Stimulated activated CD4-positive, alpha-beta T cell treated with anti-CD3 and anti-CD28 coated beads, Interleukin-2, amount 100 ng/mL, for 4 hours (primary cell): ENCODE data around the gene TRIM67.

ENCODE experiments used
- DNase-seq: peaks from one replicate; pipeline ENCODE4 v3.0.0-alpha.2; 2020; ENCODE audit warnings: low read depth

Gene TRIM67

DNA sequence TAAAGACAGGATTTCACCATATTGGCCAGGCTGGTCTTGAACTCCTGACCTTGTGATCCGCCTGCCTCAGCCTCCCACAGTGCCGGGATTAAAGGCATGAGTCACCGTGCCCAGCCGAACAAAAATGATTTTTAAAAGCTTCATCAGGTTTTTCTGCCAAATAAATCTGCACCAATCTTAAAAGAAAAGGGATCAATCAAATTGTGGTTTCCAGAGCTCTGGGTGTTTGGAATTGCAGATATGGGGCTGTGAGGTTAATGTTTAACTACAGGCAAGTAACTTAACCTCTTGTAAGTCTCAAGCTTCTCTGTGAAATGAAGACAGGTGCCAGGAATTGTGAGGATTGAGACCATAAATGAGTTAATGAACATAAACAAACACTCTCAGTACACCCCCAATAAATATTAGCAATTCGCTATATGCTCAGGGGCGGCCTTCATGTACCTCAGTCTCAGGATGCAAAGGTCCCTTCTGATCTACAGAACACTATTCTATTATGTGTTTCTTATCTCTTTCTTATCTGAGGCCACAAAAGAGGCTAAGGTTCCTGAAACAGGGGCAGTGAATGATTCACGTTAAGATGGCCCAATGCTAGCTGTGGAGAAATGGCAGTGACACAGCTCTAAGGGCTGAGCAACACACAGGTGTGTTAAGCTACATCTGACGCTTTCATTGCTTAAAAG, 72.0 kb downstream of the TRIM67 start:
- DNase-seq, result no peak

DNA sequence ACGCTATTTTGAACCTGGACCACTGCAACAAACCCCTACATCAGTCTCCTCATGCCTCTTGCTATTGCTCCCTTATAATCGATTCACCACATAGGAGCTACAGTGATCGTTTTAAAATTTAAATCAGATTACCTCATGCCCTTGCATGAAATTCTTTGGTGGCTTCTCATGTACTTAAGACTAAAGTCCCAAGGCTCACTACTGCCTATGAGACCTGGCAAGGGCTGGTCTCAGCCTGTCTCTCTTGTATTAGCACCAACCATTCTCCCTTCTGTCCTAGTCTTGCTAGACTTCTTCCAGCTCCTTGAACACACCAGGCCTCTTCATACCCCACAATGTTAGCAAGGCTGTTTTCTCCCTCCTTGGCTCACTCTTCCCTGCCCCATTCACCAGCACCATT, 72.6 kb downstream of the TRIM67 start:
- no peak for DNase-seq

DNA sequence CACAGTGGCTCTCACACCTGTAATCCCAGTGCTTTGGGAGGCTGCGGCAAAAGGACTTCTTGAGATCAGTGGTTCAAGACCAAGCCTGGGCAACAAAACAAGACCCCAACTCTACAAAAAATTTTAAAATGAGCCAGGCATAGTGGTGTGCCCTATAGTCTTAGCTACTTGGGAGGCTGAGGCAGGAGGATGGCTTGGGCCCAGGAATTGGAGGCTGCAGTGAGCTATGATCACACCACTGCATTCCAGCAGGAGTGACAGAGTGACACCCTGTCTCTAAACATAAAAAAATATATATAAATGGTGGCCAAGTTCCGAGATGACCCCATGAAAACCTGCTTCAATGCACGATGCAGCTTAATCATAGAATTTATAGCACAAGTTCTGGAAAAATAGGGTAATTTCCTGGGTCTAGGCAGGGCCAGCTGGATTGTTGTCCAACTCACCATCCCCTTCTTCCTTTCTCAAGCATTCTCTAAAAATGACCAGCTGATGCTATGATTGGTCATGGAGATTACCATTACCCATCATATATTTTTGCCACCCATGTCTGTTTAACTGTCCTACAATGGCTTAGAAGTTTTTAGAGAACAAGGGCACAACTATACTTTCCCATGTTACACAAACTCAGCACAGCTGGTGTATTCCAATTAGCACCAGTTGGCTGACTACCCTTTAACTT, 73.8 kb downstream of the TRIM67 start:
- no peak for DNase-seq

DNA sequence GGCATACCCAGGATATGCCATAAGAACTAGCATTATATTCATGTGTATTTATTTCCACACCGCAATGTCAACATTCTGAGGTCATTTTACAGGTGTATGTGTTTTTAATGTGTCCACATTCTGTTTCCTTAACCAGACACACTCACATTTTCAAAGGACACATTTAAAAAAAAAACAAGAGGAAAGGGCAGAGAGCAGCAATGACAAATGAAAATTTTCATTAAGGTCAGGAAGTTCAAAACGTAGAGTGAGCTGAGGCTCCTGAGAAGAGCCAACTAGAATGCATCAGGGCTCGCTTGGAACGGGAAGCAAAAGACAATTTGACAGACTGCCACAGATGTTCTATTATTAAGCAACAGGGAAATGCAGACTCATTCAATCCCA, 74.3 kb downstream of the TRIM67 start:
- no peak for DNase-seq

DNA sequence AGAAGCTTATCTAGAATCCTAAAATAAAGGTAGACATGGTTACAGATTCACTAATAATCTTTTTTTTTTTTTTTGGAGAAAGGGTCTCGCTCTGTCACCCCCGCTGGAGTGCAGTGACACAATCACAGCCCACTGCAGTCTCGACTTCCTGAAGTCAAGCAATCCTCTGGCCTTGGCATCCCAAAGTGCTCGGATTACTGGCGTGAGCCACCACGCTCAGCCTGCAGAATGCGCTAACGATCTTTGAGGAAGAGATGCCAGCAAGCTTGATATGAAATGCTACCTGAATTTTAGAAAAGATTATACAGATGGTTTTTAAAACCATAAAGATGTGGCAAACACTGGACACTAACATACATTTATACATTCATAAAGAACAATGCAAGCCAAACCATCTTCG, 75.1 kb downstream of the TRIM67 start:
- no peak for DNase-seq

DNA sequence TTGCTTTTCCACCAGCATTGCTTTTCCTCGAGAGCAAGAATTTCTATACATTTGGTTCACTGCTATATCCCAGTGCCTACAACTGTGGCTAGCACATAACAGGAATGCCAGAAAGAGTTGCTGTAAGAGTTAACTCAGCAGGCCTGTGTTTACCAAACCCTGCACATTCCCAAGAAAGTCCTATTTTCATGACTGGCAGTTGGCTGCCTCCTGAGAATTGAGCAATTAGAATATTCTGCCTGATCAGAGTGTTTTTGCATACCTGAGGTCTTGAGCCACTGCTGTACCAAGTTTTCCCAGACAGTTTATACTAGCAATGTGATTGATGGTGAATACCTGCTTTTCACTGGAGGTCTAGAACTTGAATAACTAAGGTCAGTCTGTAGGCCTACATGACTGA, 76.4 kb downstream of the TRIM67 start:
- no peak for DNase-seq

DNA sequence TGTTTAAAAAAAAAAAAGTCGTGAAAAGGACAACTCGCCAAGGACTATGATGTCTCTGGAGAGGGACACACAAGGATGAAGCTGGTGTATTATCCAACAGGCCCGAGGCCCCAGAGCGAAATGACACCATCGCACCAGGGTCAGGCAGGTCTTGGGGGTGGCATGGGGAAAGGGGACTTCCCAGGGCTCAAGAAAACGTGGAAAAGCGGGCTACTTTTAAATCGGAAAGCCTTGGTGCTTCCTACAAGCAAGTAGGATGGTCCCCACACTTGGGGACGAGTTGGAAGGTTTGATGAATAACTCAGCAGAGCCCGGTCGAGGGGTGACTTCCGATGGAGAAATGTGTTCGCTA, 78.6 kb downstream of the TRIM67 start:
- no peak for DNase-seq

DNA sequence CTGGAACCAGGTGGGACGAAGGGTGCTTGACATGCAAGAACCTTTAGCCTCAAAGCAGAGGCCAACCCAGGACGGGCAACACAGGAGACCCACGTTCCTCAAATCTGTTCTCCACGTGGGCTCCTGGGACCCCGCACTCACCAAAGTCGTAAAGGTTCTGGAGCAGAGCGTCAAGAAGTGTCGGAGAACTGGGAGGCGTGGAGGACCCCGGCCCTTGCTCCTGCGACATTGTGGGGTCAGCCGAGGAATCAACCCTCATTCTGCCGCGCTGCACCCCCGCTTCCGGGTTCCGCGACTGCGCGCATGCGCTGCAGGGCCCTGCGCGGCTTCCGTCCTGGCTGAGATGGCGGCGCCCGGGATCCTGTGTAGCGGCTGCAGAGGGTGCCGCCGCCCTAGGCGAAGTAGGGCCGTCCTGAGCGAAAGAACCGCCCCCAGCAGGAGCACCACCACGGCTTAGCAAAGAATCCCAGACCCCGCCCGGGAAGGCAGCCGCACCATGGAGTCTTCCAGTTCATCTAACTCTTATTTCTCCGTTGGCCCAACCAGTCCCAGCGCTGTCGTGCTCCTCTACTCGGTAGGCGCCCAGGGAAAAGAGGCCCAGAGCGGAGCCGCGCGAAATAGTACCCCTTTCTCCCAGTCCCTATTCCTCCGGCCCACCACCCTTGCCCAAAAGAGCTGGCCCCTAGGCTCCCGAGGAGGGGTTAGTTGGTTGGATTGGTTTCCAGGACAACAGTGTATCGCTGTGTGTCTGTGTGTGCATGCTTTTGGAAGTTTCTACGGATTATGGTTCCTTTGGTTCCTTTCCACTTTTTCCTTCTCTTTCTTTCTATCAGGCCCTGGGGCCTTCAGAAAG, 79.3 kb downstream of the TRIM67 start, which contains the start of gene GNPAT:
Gene GNPAT, plus strand, starts transcription at position 330 of the 853 bp plus-strand sequence. Its CDS starts 167 bp downstream, at position 497.
- peak; percentile 84 for DNase-seq

DNA sequence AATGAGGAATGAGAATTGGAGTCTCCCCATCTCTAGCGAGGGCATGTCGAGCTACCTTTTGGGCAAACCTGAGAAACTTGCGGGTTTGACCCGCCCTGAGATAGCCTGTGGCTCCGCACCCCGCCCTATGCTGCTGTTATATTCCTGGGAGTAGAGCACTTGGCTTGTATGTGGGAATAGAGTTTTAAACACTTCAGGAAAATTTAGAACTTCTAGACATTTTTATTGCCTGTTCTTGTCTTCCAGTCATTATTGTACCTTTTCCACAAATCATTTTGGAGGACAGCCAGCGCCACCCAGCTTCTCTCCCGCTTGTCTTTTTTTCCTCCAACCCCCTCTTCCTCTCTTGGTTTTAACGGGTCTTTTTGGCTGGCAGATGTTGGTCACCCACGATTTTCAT, 79.9 kb downstream of the TRIM67 start:
- no peak for DNase-seq

DNA sequence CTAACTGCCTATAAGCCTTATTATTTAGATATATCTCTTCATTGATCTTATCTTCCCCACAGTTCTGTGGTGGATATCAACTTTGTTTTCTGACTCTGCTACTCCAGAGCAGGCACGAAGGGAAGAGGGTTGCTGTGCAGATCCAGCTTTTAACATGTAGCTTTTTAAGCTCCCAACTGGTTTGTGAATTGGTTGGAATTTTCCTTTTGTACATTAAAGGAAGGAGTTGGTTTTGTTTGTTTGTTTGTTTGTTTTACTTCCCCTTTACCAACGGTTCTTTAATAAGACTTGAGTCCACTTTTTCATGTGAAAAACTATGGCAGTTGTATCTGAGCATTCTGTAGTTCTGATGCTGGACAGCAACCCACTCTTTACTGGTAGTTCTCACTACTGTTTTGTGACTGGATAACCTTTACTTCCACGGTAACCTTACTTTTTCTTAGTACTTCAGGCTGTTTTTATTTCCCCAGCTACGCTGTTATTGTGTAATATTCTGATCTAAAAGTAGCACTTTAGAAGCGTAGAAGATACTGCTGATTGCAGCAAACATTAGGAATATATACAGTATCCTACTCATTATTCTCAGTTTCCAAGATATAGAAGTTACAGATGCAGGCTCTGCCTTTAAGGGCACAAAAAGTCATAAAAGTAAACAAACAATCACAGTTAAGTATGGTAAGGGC, 80.8 kb downstream of the TRIM67 start:
- DNase-seq, result no peak

DNA sequence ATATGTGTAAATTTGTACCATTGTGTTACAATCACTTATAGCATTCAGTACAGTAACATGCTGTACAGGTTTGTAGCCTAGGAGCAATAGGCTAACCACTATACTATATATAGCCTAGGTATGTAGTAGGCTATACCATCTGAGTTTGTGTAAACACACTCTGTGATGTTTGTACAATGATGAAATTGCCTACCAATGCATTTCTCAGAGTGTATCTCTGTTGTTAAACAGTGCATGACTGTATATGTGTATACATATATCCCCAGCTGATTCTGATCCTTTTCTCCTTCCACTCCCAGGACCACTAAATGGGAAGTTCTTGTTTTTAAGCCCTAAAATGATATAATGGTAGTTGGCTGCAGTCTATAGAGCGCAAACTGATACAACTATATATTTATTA, 86.9 kb downstream of the TRIM67 start:
- DNase-seq, result no peak

DNA sequence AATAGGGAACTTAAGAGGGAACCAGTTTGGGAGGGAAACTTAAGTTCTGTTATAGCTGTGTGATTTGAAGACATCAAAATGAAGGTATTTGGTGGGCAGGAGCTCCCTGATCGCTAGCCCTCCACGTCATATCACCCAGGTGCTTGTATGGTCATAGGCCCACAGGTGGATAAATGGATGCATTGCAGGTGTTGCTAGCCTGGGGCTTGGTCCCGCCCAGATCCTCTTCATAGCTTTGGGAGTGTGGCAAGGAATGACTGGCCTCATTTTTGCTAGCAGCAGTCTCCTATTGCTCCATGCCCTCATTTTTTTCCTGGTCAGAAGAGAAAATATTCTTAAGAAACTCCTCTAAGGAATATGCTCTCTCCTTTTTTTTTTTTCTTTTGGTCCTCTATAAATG, 90.5 kb downstream of the TRIM67 start:
- DNase-seq, result no peak

DNA sequence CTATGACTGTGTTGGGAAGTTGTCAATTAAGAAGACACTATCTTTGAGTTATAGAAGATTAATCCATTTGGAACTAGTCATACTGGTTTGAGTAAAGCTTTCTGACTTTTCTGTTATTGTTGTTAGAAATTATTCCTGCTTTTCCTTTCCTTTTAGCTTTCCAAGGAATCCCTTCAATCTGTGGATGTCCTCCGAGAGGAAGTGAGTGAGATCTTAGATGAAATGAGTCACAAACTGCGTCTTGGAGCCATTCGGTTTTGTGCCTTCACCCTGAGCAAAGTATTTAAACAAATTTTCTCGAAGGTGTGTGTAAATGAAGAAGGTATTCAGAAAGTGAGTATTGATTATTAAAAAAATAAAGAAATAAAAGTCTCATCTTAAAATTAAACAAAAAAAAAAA, 98.5 kb downstream of the TRIM67 start:
- no peak for DNase-seq

DNA sequence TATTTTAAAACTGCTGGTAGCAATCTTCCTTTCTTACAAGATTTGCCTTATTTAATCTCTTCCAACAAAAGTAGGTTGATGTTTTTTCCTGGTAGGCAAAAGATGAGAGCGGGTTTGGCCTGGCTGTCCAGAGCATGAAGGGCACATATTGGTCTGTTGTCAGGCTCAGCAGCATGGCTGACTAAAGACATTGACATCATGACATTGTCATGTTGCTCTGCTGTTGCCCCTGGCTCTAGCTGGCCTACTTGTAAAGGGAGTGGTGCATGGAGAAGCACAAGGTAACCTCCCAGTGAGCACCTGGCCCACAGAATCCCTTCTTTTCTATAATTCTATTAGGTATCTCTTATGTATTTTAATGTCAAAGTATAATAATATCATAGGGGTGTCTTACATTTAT, 102.8 kb downstream of the TRIM67 start:
- DNase-seq, result no peak

DNA sequence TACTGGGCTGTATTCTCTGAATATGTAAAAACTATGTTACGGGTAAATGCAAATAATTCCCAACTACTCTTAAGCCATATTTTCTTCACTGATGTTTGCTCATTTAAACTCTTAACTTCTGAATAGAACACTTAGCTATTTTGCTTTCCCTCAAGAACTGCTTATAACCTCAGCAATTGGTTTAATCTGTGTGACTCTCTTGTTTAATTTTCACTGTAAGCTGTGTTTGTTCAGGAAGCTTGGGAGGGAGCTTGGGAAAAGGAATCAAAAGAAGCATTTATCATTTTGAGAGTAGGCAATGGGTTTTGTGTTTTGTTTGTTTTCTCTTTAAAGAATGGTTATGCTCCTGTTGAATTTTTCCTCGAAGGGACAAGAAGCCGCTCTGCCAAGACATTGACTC, 103.5 kb downstream of the TRIM67 start:
- no peak for DNase-seq

DNA sequence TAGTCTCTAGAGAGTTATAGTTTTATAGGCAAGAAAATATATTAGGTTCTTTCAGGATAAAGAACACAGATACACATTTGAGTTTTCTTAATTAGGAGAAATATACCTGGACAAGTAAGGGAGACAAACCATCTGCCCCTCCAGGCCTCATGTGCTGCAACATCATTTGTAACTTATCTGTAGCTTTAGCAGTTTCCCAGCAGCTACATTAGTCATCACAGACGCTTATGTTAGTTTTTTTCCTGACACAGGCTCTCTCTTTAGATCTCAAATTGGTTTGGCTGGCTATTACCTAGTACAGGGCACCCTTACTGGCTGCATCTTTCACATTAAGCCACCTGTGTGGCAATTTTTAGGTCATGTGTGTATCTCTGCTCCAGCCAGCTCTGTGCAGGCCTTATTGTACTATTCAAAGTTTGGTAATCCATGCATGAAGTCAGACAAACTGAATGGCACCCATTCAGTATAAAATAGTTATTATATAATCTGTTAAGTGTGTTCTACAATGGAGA, 105.0 kb downstream of the TRIM67 start:
- DNase-seq, result no peak
